ENCODE results near the gene PMPCA.

Gene PMPCA

DNA sequence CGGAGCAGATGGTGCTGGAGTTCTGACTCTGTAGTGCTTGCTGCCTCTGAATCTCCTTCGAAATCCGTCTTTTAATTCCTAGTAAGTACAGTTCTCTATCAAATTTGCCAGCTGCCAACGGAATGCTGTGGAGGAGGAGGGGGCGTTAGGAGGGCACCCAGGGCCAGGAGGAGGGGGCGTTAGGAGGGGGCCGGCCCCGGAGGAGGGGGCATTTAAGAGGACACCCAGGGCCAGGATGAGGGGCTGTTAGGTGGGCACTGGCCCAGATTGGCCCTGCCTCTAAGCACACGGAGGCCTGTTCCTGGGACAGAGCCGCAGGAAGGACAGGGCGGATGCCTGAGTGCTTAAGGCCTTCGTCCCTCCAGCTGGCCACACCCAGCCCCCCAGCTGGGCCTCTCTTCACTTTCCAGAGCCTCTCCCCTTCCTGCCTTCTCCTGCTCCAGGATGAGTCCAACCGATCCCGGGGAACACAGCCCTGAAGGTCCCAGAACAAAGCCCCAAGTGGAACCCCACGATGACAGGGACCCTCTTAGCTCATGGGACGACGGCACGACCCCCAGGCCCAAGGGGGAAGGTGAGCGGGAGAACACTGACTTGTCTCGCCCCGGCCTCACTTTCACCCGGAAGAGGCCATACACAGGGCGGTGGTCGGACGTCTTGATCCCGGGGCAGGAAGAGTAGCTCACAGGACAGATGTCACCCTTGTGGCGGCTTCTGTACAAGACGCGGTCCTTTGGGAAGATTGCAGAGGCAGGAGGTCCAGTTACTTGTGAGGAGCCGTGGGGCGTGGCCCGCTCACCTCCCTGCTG is 19.4 kb downstream of the PMPCA start:
- Mint-ChIP-seq H3K36me3 (ENCODE audit: low read depth) (peaks cover 24% of the 10 kb centered on the region), H3K27ac (no peak overlapping the region), H3K4me3 (no peak overlapping the region), H3K4me1 (ENCODE audit: low read depth) (peaks cover 7% of the 10 kb centered on the region), H3K9me3 (no peaks in the 10 kb centered on the region), H3K27me3 (no peaks in the 10 kb centered on the region)

DNA sequence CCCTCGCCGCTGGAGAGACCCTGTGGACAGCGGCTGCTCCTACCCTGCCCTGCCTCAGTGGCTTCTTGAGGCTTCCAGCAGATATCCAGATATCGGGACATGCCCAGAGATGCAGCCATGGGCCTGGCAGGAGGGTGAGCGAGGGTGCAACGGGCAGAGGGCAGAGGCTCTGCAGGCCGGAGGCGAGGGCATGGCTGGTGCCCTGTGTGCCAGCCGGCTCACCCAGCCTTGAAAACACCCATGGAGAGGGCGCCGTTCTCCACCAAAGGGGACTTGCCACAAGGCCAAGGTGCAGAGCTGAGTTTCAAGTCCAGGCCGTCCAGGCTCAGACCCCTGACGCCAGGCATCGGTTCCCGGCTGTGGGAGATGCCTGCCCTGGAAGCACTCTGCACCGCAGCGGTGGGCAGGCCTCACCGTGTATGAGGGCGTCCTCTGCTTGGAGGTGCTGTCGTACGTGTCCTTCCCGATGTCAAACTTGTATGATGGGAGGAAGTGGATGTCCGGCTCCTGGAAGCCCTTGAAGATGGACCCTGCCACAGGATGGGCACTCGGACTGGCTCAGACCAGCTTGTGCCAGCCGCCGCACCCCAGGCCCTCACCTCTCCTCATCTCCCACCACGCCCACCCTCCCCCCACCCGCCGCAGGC is 20.3 kb downstream of the PMPCA start:
- Mint-ChIP-seq H3K36me3 (ENCODE audit: low read depth) (peaks cover 17% of the 10 kb centered on the region), H3K27ac (no peak overlapping the region), H3K4me3 (no peak overlapping the region), H3K27me3 (no peaks in the 10 kb centered on the region), H3K9me3 (no peaks in the 10 kb centered on the region), H3K4me1 (ENCODE audit: low read depth) (peaks cover 2% of the 10 kb centered on the region)

- Mint-ChIP-seq H3K4me3 (no peak overlapping the region), H3K27me3 (no peaks in the 10 kb centered on the region), H3K9me3 (no peaks in the 10 kb centered on the region), H3K27ac (no peak overlapping the region), H3K36me3 (ENCODE audit: low read depth) (peaks cover 18% of the 10 kb centered on the region), H3K4me1 (ENCODE audit: low read depth) (peaks cover 11% of the 10 kb centered on the region)
Observed at GRCh38 chr9:136431782-136432350, 21.4 kb downstream of the PMPCA start.

GRCh38 chr9:136432591-136432990 is 22.1 kb downstream of the PMPCA start:
- Mint-ChIP-seq H3K27ac (no peak overlapping the region), H3K4me3 (no peak overlapping the region), H3K4me1 (ENCODE audit: low read depth) (peaks cover 18% of the 10 kb centered on the region), H3K36me3 (ENCODE audit: low read depth) (peaks cover 12% of the 10 kb centered on the region), H3K9me3 (no peaks in the 10 kb centered on the region), H3K27me3 (no peaks in the 10 kb centered on the region)

GRCh38 chr9:136433043-136433715 is 22.7 kb downstream of the PMPCA start:
- Mint-ChIP-seq H3K27ac (no peak overlapping the region), H3K36me3 (ENCODE audit: low read depth) (peaks cover 11% of the 10 kb centered on the region), H3K4me1 (ENCODE audit: low read depth) (peaks cover 24% of the 10 kb centered on the region), H3K9me3 (no peaks in the 10 kb centered on the region), H3K27me3 (no peaks in the 10 kb centered on the region), H3K4me3 (no peak overlapping the region)

- Mint-ChIP-seq H3K27me3 (no peaks in the 10 kb centered on the region), H3K27ac (no peak overlapping the region), H3K4me3 (no peak overlapping the region), H3K9me3 (no peaks in the 10 kb centered on the region), H3K4me1 (ENCODE audit: low read depth) (peaks cover 27% of the 10 kb centered on the region), H3K36me3 (ENCODE audit: low read depth) (peaks cover 3% of the 10 kb centered on the region)
Observed at GRCh38 chr9:136433849-136434579, 23.6 kb downstream of the PMPCA start.

GRCh38 chr9:136434580-136435169 is 24.2 kb downstream of the PMPCA start:
- Mint-ChIP-seq H3K36me3 (ENCODE audit: low read depth) (peaks cover 3% of the 10 kb centered on the region), H3K4me1 (ENCODE audit: low read depth) (peaks cover 27% of the 10 kb centered on the region), H3K4me3 (no peak overlapping the region), H3K27me3 (no peaks in the 10 kb centered on the region), H3K27ac (no peak overlapping the region), H3K9me3 (no peaks in the 10 kb centered on the region)

DNA sequence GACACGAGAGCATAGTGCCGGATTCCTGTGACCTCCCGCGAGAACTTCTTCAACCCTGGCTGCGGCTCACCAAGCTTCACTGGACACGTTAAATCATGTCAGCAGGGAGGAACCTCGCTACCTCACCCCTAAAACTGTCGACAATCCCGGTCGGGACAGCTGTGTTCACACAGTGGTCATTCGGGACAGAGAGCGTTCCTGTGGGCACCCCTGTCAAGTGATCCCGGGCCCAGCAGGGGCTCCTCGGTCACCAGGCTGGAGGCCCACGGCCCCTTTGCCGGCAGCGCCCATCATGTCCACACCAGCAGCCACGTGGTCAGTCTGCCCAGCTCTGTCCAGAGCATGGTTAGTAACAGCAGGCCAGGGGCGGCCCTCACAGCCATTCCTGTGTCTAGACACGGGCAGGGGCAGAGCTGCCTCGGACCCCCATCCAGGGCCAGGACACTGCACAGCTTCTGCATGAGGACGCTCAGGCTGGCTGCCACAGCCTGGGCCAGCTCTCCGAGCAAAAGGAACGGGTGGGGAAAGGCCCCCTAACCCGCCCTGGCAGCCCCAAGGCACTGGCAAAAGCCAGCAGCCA is 25.7 kb downstream of the PMPCA start:
- Mint-ChIP-seq H3K27ac (no peak overlapping the region), H3K27me3 (no peaks in the 10 kb centered on the region), H3K36me3 (ENCODE audit: low read depth) (peaks cover 3% of the 10 kb centered on the region), H3K4me3 (peak overlapping the region; percentile 84), H3K4me1 (ENCODE audit: low read depth) (peaks cover 27% of the 10 kb centered on the region), H3K9me3 (no peaks in the 10 kb centered on the region)

DNA sequence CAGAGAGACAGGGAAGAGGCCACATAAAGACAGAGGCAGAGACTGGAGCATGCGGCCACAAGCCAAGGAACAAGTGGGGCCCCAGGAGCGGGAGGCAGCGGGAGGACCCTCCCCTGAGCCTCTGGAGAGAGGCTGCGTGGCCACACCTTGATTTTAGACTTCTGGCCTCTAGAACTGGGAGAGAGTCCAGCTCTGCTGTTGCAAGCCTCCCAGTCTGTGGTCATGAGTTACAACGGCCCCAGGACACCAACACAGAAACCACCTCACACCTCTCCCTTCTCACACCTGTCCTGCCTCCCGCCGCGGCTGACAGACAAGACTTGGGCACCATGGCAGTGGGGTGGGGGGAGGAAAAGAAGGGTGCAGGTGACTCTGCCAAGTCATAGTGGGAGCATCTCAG is 27.0 kb downstream of the PMPCA start:
- peaks cover 8% of the 10 kb centered on the region for H3K36me3 Mint-ChIP-seq (ENCODE audit: low read depth)
- H3K4me3 Mint-ChIP-seq, result peak overlapping the region; percentile 84
- no peak overlapping the region for H3K27ac Mint-ChIP-seq
- H3K4me1 Mint-ChIP-seq (ENCODE audit: low read depth), result peaks cover 27% of the 10 kb centered on the region
- H3K9me3 Mint-ChIP-seq, result no peaks in the 10 kb centered on the region
- H3K27me3 Mint-ChIP-seq, result no peaks in the 10 kb centered on the region

DNA sequence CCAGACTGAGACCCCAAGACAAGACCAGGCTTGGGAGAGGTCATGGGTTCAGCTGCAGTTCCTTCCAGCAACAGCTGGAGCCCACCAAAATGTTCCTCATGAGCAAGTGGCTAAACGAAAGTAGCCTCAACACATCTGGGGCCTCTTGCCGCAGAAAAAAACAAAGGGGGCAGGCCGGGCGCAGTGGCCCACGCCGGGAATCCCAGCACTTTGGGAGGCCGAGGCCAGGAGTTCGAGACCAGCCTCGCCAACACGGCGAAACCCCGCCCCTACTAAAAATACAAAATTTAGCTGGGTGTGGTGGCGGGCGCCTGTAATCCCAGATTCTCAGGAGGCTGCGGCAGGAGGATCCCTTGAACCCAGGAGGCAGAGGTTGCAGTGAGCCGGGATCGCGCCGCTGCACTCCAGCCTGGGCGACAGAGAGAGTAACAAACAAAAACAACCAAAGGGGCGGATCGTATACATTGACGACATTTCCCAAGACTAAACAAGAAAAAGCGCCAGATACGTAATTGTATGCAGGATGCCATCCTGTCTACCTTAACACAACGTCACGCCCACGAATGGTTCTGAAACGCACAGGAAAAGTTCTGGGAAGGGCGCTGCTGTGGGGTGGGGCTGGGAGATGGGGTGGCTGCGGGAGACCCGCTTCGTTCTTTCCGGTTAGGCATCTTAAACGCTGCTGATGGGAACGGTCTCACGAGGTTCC is 27.5 kb downstream of the PMPCA start:
- H3K4me1 Mint-ChIP-seq (ENCODE audit: low read depth), result peaks cover 27% of the 10 kb centered on the region
- H3K27ac Mint-ChIP-seq, result peak overlapping the region; percentile 67
- H3K36me3 Mint-ChIP-seq (ENCODE audit: low read depth), result peaks cover 8% of the 10 kb centered on the region

DNA sequence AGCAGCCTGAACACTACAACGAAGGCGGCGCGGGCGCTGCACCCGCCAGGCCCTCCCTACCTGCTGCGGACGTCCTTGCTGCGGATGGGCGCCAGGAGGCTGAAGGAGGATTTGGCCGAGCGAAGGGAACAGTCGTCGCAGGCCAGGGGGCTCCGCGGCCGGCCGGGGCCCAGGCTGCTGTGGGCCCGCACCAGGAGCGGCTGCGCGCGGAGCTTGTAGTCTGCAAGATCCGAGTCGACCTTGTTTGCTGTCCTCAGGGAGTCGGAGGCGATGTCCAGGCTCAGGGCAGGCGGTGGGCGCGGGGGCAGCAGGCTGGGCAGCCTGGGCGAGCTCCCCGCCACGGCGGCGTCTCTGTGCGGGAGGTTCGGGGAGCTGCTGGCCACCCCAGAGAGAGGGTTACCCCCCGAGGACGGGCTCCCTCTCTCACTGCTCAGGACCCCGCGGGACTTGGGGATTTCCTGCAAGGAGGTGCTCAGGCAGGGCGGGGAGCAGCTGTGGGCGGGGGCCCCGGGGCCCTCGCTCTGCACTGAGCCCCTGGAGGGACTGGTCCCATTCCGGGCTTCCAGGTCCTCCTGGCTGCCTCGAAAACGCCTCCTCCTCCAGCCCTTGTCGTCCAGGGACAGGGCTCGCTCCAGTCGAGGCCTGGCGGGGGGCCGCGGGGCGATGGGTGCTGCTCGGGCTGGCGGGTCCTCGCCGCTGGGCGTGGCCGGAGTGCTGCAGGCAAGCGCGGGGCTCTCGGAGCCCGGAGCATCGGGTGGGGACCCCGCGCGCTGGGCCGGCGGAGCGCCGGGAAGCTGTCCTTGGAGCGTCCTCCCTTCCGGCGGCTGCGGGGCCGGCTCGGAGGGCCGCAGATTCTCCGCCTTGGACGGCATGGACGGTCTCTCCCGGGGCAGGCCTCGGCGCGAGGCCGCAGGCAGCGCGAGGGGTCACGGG is 28.4 kb downstream of the PMPCA start:
- peaks cover 12% of the 10 kb centered on the region for H3K36me3 Mint-ChIP-seq (ENCODE audit: low read depth)
- peak overlapping the region; percentile 84 for H3K4me3 Mint-ChIP-seq
- H3K9me3 Mint-ChIP-seq, result no peaks in the 10 kb centered on the region
- H3K27ac Mint-ChIP-seq, result peak overlapping the region; percentile 67
- no peaks in the 10 kb centered on the region for H3K27me3 Mint-ChIP-seq
- peaks cover 27% of the 10 kb centered on the region for H3K4me1 Mint-ChIP-seq (ENCODE audit: low read depth)

More for the DNA sequence above, 27.5 kb downstream of the PMPCA start:
- Mint-ChIP-seq H3K27me3 (no peaks in the 10 kb centered on the region), H3K9me3 (no peaks in the 10 kb centered on the region), H3K4me3 (peak overlapping the region; percentile 84)

DNA sequence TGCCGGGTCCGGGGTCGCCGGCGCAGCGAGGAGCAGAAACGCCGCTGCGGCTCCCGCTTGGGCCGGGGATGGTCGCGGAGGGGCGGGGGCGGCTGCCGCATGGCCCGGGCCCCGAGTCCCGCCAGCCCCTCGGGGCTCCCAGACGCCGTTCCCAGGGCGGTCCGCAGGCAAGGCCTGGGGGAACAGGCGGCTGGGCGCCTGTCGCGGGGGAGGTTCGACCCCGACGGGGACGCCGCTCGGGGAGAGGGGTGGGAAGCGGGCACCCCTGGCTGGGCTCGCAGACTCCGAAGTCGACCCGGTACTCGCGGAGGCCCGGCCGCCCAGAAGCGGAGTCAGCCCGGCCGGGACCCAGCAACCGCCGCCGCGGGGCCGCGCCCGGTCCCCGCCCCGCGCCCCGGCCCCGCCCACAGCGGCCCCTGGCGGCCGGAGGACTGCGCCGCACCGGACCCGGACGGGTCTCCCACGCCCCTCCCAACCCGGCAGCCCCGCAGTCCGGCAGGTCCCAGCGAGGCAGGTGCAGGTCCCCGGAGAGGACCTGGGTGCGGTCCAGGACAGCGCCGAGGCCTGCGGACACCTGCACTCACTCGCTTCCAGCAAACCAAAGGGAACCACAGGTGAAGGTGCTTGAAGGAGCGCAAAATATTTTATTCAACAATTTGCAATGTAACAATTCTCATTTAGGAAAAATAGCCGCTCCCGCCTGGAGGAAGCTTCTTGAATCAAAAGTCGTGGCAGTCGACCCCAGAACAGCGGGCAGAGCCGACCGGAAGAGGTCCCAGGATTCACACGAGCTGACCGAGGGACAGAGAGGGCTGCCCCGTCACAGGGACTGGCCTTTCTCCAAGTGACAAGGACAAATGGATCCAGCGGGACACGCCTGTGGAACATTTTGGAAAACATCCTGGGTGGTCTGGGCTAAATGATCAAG is 29.3 kb downstream of the PMPCA start, which contains the start of gene INPP5E:
TSS of gene INPP5E (minus strand) at position 365 of the 928 bp plus-strand sequence. CDS start 426 bp downstream, outside the sequence.
- Mint-ChIP-seq H3K9me3 (no peaks in the 10 kb centered on the region), H3K27ac (no peak within 1 kb of the TSS), H3K4me3 (peak within 1 kb of the TSS; percentile 84), H3K4me1 (ENCODE audit: low read depth) (peaks cover 27% of the 10 kb centered on the region), H3K36me3 (ENCODE audit: low read depth) (peaks cover 17% of the 10 kb centered on the region), H3K27me3 (no peaks in the 10 kb centered on the region)
